Measurements from ENCODE around the gene HAAO.

GRCh38 chr2:42810121-42810970 lies 18.0 kb upstream of the HAAO start:
- TF ChIP-seq EZH2phosphoT487 (IDR thresholded peaks at IDR 0.05; ENCODE audit: insufficient read depth, low read depth) (no peak), EZH2 (IDR thresholded peaks at IDR 0.05; ENCODE audit: insufficient read depth, poor library complexity, severe bottlenecking) (no peak)
